K562 (cell line): Measurements from ENCODE around the gene CELSR1. TPM values are rescaled to one million over a fixed set of nuclear protein-coding genes. Genes with fewer than 3 reads are reported as not detected.

Source experiments
- ATAC-seq: fragments of 200-7000 bp; cut with Tn5 transposase; 3 replicates; pipeline ENCODE4 v1.9.1; 2020; ENCODE audit warnings: moderate library complexity
- BruUV-seq: library from RNA; stranded (reverse); fragments of 400-500 nt; replicated peaks from 2 replicates; lab custom pipeline; 2021; lab: Mats Ljungman, UMichigan
- CTCF ChIA-PET: fragments of 300-600 bp; formaldehyde crosslinking; extraction: SDS; loops from one replicate; lab custom pipeline; 2021; ENCODE audit warnings: low intra/inter-chr PET ratio; lab: Yijun Ruan, JAX
- POLR2A ChIA-PET: fragments of 300-600, 350-650 bp; sonication (Branson Sonifier 250); formaldehyde crosslinking; extraction: SDS; loops from one replicate; lab custom pipeline; 2021; ENCODE audit warnings: antibody characterized with exemption, inconsistent platforms; lab: Yijun Ruan, JAX
- DNase-seq, 4 experiments: peaks; one replicate each; pipeline versions ENCODE4 v3.0.0 to v3.0.0-alpha.2; 2011 to 2018; ENCODE audit warnings: low spot score in 3 of 4, mixed read lengths in 3 of 4; ENCODE audit errors: extremely low read depth in 1 of 4
- FAIRE-seq: peaks from 2 replicates; lab custom pipeline; 2011; peaks lifted over from hg19 to GRCh38; lab: Jason Lieb, UNC
- H2AFZ ChIP-seq: 2 replicates; pipeline ENCODE4 v1.6.0; 2011; ENCODE audit warnings: low read depth, low read length, control low read depth, inconsistent platforms
- H3K27ac ChIP-seq: fragments of 200-600 bp; 3 replicates; pipeline ENCODE4 v1.8.0; 2011; ENCODE audit warnings: low read depth, mild to moderate bottlenecking, control low read depth, inconsistent platforms, low read length, moderate library complexity, mixed read lengths; ENCODE audit errors: extremely low read depth
- H3K27me3 ChIP-seq, 2 experiments: fragments of 300-600 bp in 1 of 2; 2 replicates in 1 of 2; 3 replicates in 1 of 2; pipeline versions ENCODE4 v1.6.0 to v1.8.0; 2011; ENCODE audit warnings: inconsistent platforms in 2 of 2, low read length in 2 of 2, mild to moderate bottlenecking in 1 of 2, mixed read lengths in 1 of 2, moderate library complexity in 1 of 2; ENCODE audit not compliant: control insufficient read depth in 2 of 2, insufficient read depth in 2 of 2
- H3K36me3 ChIP-seq: fragments of 300-600 bp; 3 replicates; pipeline ENCODE4 v1.8.0; 2011; ENCODE audit warnings: mild to moderate bottlenecking, low read length, inconsistent platforms; ENCODE audit not compliant: control insufficient read depth, insufficient read depth
- H3K4me1 ChIP-seq, 2 experiments: fragments of 200-600 bp in 1 of 2; replicated peaks in 1 of 2; 2 replicates in 1 of 2; 3 replicates in 1 of 2; pipeline versions ENCODE4 v1.5.1 to v1.8.0; 2011; ENCODE audit warnings: inconsistent platforms in 2 of 2, low read length in 2 of 2, mild to moderate bottlenecking in 1 of 2, mixed read lengths in 1 of 2, moderate library complexity in 1 of 2; ENCODE audit not compliant: control insufficient read depth in 2 of 2, insufficient read depth in 2 of 2
- H3K4me2 ChIP-seq: 2 replicates; pipeline ENCODE4 v1.6.1; 2011; ENCODE audit warnings: low read length, control low read depth, inconsistent platforms, mixed read lengths; ENCODE audit not compliant: insufficient read depth
- H3K4me3 ChIP-seq: fragments of 200-600 bp; sonication (generic), shearing (Covaris generic); 2 replicates; pipeline ENCODE4 v1.5.1; 2016; ENCODE audit warnings: control low read depth, inconsistent platforms
- H3K79me2 ChIP-seq: fragments of 200-600 bp; 3 replicates; pipeline ENCODE4 v1.8.0; 2011; ENCODE audit warnings: low read length, inconsistent platforms; ENCODE audit not compliant: control insufficient read depth, insufficient read depth
- H3K9ac ChIP-seq, 2 experiments: 2 replicates each; pipeline versions ENCODE4 v1.6.0 to v1.6.1; 2011; ENCODE audit warnings: low read depth in 2 of 2, low read length in 2 of 2, control low read depth in 1 of 2, inconsistent platforms in 1 of 2, mild to moderate bottlenecking in 1 of 2, mixed read lengths in 1 of 2; ENCODE audit not compliant: insufficient read depth in 1 of 2
- H3K9me1 ChIP-seq: one replicate; pipeline ENCODE4 v1.6.0; 2011; ENCODE audit warnings: inconsistent platforms, mild to moderate bottlenecking, low read length, moderate library complexity; ENCODE audit not compliant: control insufficient read depth, insufficient read depth
- H3K9me3 ChIP-seq: replicated peaks from 2 replicates; pipeline ENCODE4 v1.5.1; 2011; ENCODE audit warnings: low read depth, low read length, inconsistent platforms; ENCODE audit not compliant: control insufficient read depth, insufficient read depth
- H4K20me1 ChIP-seq: replicated peaks from 2 replicates; pipeline ENCODE4 v1.6.1; 2011; ENCODE audit warnings: low read length, inconsistent platforms, mixed read lengths; ENCODE audit not compliant: control insufficient read depth, insufficient read depth
- CBFA2T3 ChIP-seq: fragments of 450-650 bp; IDR thresholded peaks from 2 replicates; pipeline ENCODE4 v1.6.1; 2017
- CTBP1 ChIP-seq: fragments of 450-650 bp; IDR thresholded peaks from 2 replicates; pipeline ENCODE4 v1.6.1; 2016; ENCODE audit warnings: borderline replicate concordance
- HBP1 ChIP-seq: fragments of 450-650 bp; formaldehyde crosslinking; IDR thresholded peaks from 2 replicates; pipeline ENCODE4 v1.4.0; 2022; ENCODE audit warnings: missing genetic modification characterization
- KDM5B ChIP-seq: fragments of 200-600 bp; sonication (generic); IDR thresholded peaks from 2 replicates; pipeline ENCODE4 v1.6.1; 2012; ENCODE audit warnings: low read depth, mild to moderate bottlenecking, moderate library complexity, low read length, control low read depth, inconsistent platforms; ENCODE audit not compliant: insufficient replicate concordance
- LARP7 ChIP-seq: fragments of 450-650 bp; IDR thresholded peaks from 2 replicates; pipeline ENCODE4 v1.6.1; 2016
- MAFG ChIP-seq: fragments of 450-650 bp; conservative IDR thresholded peaks from 2 replicates; pipeline ENCODE4 v1.6.1; 2016; ENCODE audit warnings: missing genetic modification characterization, missing compliant biosample characterization
- MEF2D ChIP-seq: conservative IDR thresholded peaks from 2 replicates; pipeline ENCODE4 v1.6.1; 2016; ENCODE audit warnings: low read depth, missing genetic modification characterization, missing compliant biosample characterization
- NFYB ChIP-seq: IDR thresholded peaks from 2 replicates; pipeline ENCODE4 v1.6.1; 2011; ENCODE audit warnings: mild to moderate bottlenecking, moderate library complexity; ENCODE audit not compliant: insufficient read length; ENCODE audit errors: extremely low read depth
- PRDM10 ChIP-seq: fragments of 450-650 bp; IDR thresholded peaks from 2 replicates; pipeline ENCODE4 v1.6.1; 2018; ENCODE audit not compliant: partially characterized antibody
- TEAD4 ChIP-seq, 2 experiments: sonication (generic) in 1 of 2; formaldehyde crosslinking in 1 of 2; IDR thresholded peaks; 2 replicates each; pipeline versions ENCODE4 v1.6.1 to v1.8.0; 2012 to 2022; ENCODE audit warnings: borderline replicate concordance in 1 of 2, inconsistent platforms in 1 of 2, low read length in 1 of 2, mild to moderate bottlenecking in 1 of 2, missing genetic modification reagents in 1 of 2
- ZFX ChIP-seq: sonication (generic); formaldehyde crosslinking; IDR thresholded peaks from 2 replicates; pipeline ENCODE4 v1.8.0; 2022; ENCODE audit warnings: mild to moderate bottlenecking, missing genetic modification reagents, moderate library complexity
- ZKSCAN1 ChIP-seq: fragments of 150-350 bp; IDR thresholded peaks from 2 replicates; pipeline ENCODE4 v1.6.1; 2016; ENCODE audit warnings: low read depth, low read length
- WGBS: fragments of 100-300 bp; shearing (Covaris generic); methylation state at CpG from one replicate; pipeline ENCODE4 v1.1.6; 2016; ENCODE audit warnings: low coverage, mixed read lengths; ENCODE audit not compliant: insufficient coverage; ENCODE audit errors: missing lambda C conversion rate; 5-methylcytosine and 5-hydroxymethylcytosine counted together
- in situ Hi-C: fragments of 300-500 bp; cut with MboI; formaldehyde crosslinking; loops from 4 replicates; pipeline ENCODE4 v1.15.0; 2018; ENCODE audit warnings: inconsistent platforms, mixed read lengths
- intact Hi-C: fragments of 100-400 bp; cut with micrococcal nuclease; formaldehyde crosslinking; loops from 2 replicates; pipeline ENCODE4 v1.14.2; 2022
- polyA plus RNA-seq, 8 experiments: library from polyadenylated mRNA; depleted of rRNA in 4 of 8; stranded (reverse) in 5 of 8; unstranded in 3 of 8; fragments of >200 nt; fragmentation: Nextera tagmentation in 2 of 8; fragmentation: Illumina TruSeq in 1 of 8; extraction: Ambion mirVana in 2 of 8; extraction: Trizol in 1 of 8; gene quantifications; 2 replicates each; pipeline versions ENCODE4 v1.2.1 to v1.2.3, GENCODE V29; 2011 to 2014; ENCODE audit warnings: inconsistent platforms in 1 of 8, missing spikeins in 1 of 8
- total RNA-seq, 7 experiments: library from RNA; depleted of rRNA in 6 of 7; stranded (reverse); fragments of >200 nt in 6 of 7; fragmentation: Illumina TruSeq in 2 of 7; extraction: Trizol in 2 of 7; gene quantifications; 2 replicates each; pipeline versions ENCODE4 v1.2.1 to v1.2.3, GENCODE V29; 2011 to 2021; ENCODE audit warnings: low replicate concordance in 1 of 7

CELSR1 gene
- total and polyA plus RNA-seq, 9 of the 15 experiments (the other 6 are each of a cell fraction or from before 2014, with no cell fraction given): under 0.01 to 0.09 TPM; not detected in 7

DNA sequence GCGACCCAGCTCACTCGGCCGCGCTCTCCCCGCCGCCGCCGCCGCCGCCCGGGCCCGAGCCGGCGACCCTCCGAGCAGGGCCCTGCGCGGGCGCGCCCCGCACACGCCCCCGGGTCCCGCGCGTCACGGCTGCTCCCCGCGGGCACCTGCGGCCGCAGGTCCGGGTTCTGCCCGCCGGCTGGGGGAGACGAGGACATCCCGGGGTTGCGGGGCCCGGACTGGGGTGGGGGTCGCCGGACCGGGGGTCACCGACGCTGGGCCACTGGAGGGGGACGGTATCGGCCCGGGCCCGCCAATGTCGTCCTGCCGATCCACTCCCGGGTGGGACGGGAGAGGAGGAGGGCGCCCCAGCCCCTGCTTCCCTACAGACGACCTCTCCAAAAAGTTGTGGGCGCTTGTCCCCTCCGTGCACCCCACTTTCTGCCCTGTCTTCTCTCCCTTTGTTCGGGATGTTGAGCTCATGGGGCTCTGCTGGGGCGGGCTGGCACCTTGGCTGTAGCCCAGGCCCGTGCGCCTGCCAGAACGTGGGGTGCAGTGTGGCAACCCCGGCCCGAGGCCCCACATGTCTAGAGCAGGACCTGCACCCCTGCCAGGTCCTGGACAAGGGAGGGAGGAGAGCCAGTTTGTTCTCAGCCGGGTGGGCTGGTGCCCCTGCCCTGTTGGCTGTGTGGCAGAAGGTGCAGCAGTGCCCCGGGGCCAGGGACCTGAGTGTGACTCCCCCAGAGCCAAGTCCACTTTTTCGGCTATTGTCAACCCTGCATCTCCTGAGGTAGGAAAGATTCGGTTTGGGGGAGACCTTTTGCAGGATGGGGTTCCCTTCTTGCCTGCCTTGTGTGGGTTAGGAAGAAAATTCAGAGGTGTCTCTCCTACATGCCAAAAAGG lies 40.2 kb upstream of the CELSR1 start (continued):
- TF ChIP-seq CBFA2T3 (no peak), ZFX (CRISPR knock-in tag) (0 out of 2 replicates have a peak, but pooled peaks have one; percentile 10)

GRCh38 chr22:46576556-46577367 lies 39.3 kb upstream of the CELSR1 start:
- POLR2A ChIA-PET: interaction anchor here (1.4 kb wide), 1 partner anchor 11 kb away, joined by 3 read pairs; no protein-coding TSS in a partner anchor
- WGBS: 8% methylated on average over 14 of the region's 142 CpGs
- FAIRE-seq: no peak
- TF ChIP-seq MAFG (tag) (no peak), KDM5B (no peak), HBP1 (no peak), MEF2D (tag) (no peak), TEAD4 (IDR thresholded peaks at IDR 0.05; ENCODE audit: low read length) (no peak), TEAD4 (CRISPR knock-in tag; IDR thresholded peaks at IDR 0.05; ENCODE audit: borderline replicate concordance) (no peak), CTBP1 (no peak), LARP7 (no peak), ZKSCAN1 (no peak), PRDM10 (no peak), NFYB (no peak)

More at GRCh38 chr22:46576556-46577367, 39.3 kb upstream of the CELSR1 start:
- no peak overlapping the region for H3K27ac ChIP-seq
- peak overlapping the region; percentile 57 for H3K4me3 ChIP-seq
- DNase-seq (peak; percentile 68 to 90 (median 86)), ATAC-seq (peak; percentile 7; the same call in 2 of the 3 replicates)
- peaks cover 6% of the 10 kb centered on the region for H4K20me1 ChIP-seq
- H3K9me3 ChIP-seq: 0 out of 2 replicates have a peak, but pooled peaks cover 2% of the 10 kb centered on the region
- H2AFZ ChIP-seq: peak overlapping the region; percentile 58
- peak overlapping the region; percentile 71 to 95; a peak in 3 of 4 replicates for H3K9ac ChIP-seq
- no TSS peak for BruUV-seq
- in situ Hi-C loops: no loop called here
- peaks cover 4% of the 10 kb centered on the region; the same call in 2 of the 3 replicates for H3K36me3 ChIP-seq
- peak overlapping the region; percentile 39 for H3K4me2 ChIP-seq
- H3K4me1 ChIP-seq: peaks cover 43 to 61% of the 10 kb centered on the region in 2 experiments
- intact Hi-C loops: no loop called here
- CTCF ChIA-PET: no interaction called here
- H3K79me2 ChIP-seq: peaks cover 45% of the 10 kb centered on the region
- no peaks in the 10 kb centered on the region for H3K27me3 ChIP-seq
- no peaks in the 10 kb centered on the region for H3K9me1 ChIP-seq
